ENCODE measurements around the gene RPSA. TPM values are rescaled to one million over a fixed set of nuclear protein-coding genes. Genes with fewer than 3 reads are reported as not detected.

The RPSA gene
- total RNA-seq, 1 experiment from 2014 or later: 2,077 TPM

DNA sequence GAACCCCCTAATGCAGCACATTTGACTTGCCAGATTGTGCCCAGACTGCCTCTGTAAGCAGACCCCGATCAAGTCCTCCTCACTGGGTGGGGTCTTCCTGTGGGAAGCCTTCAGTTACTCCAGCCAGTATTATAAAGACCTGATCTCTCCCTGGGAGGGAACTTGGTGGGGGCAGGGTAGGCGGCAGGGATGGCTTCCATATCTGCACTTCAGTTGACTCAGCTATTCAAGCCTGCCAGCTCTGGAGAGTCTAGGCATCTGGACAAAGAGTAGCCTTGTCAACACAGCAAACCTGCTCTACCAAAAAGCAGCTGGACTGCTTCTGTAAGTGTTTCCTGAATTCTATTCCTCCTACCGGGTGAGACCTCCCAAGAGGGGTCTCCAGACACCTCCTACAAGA, 44.3 kb upstream of the RPSA start:
- Histone ChIP-seq H3T11ph (ENCODE audit: low read length) (no peak overlapping the region), H4K20me1 (ENCODE audit: control insufficient read depth, insufficient read depth, insufficient read length) (no peaks in the 10 kb centered on the region), H2AFZ (ENCODE audit: low read length) (no peak overlapping the region), H3K79me1 (ENCODE audit: insufficient read depth, low read depth, low read length, poor library complexity, severe bottlenecking) (no peaks in the 10 kb centered on the region), H2AK5ac (ENCODE audit: insufficient read length, low read length) (no peak overlapping the region), H4K91ac (ENCODE audit: insufficient read length, low read depth, low read length) (no peak overlapping the region), H3K4ac (ENCODE audit: low read depth, low read length) (no peak overlapping the region), H2BK12ac (ENCODE audit: insufficient read length, low read depth, low read length) (no peak overlapping the region), H3K14ac (ENCODE audit: insufficient read depth, low read length) (no peak overlapping the region), H3K9ac (ENCODE audit: extremely low read depth, insufficient read length, low read length) (no peak overlapping the region), H4K8ac (replicated peaks; ENCODE audit: insufficient read length, low read depth, low read length) (no peak overlapping the region), H3K4me1 (ENCODE audit: insufficient read depth, low read length) (no peaks in the 10 kb centered on the region), H2BK5ac (ENCODE audit: insufficient read length, low read length) (no peak overlapping the region), H3K9me3 (ENCODE audit: control insufficient read depth, low read depth, low read length) (no peaks in the 10 kb centered on the region), H3K23me2 (ENCODE audit: insufficient read length, low read depth, low read length, poor library complexity, severe bottlenecking) (no peaks in the 10 kb centered on the region), H3K4me2 (ENCODE audit: insufficient read depth, insufficient read length, low read length) (no peak overlapping the region), H3K56ac (ENCODE audit: insufficient read length, low read depth, low read length) (no peak overlapping the region), H2BK15ac (ENCODE audit: low read depth, low read length) (no peak overlapping the region), H3K27ac (ENCODE audit: insufficient read length, low read depth, low read length) (no peak overlapping the region), H4K5ac (ENCODE audit: insufficient read length, low read depth, low read length) (no peak overlapping the region), H3K79me2 (ENCODE audit: insufficient read depth, low read length) (no peaks in the 10 kb centered on the region), H3K27me3 (ENCODE audit: insufficient read depth, low read length) (no peaks in the 10 kb centered on the region), H2BK120ac (ENCODE audit: low read depth, low read length, poor library complexity, severe bottlenecking) (no peak overlapping the region), H3K23ac (ENCODE audit: insufficient read length, low read depth, low read length) (no peak overlapping the region), H2BK20ac (ENCODE audit: low read depth, low read length, poor library complexity, severe bottlenecking) (no peak overlapping the region), H3K18ac (ENCODE audit: insufficient read length, low read depth, low read length) (no peak overlapping the region)
- Mint-ChIP-seq H3K36me3 (ENCODE audit: insufficient read depth in 1 of 3, low read depth in 3 of 3) (no peaks in the 10 kb centered on the region; a peak in 1 of 7 replicates), H3K9me3 (no peaks in the 10 kb centered on the region; a peak in 1 of 5 replicates), H3K4me1 (no peaks in the 10 kb centered on the region), H3K27ac (no peak overlapping the region), H3K27me3 (ENCODE audit: low read depth) (peaks cover 3% of the 10 kb centered on the region), H3K4me3 (no peak overlapping the region)
- no CpG with 5 or more reads among the region's 3 CpGs for WGBS (ENCODE audit: extremely low coverage, insufficient read length, low lambda C conversion rate)
- TF ChIP-seq, protein P1, sequence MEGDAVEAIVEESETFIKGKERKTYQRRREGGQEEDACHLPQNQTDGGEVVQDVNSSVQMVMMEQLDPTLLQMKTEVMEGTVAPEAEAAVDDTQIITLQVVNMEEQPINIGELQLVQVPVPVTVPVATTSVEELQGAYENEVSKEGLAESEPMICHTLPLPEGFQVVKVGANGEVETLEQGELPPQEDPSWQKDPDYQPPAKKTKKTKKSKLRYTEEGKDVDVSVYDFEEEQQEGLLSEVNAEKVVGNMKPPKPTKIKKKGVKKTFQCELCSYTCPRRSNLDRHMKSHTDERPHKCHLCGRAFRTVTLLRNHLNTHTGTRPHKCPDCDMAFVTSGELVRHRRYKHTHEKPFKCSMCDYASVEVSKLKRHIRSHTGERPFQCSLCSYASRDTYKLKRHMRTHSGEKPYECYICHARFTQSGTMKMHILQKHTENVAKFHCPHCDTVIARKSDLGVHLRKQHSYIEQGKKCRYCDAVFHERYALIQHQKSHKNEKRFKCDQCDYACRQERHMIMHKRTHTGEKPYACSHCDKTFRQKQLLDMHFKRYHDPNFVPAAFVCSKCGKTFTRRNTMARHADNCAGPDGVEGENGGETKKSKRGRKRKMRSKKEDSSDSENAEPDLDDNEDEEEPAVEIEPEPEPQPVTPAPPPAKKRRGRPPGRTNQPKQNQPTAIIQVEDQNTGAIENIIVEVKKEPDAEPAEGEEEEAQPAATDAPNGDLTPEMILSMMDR (conservative IDR thresholded peaks at IDR 0.05): no peak
- DNase-seq: no peak
